ENCODE data around the gene KRT15. TPM values are rescaled to one million over a fixed set of nuclear protein-coding genes. Genes with fewer than 3 reads are reported as not detected.

Gene KRT15
- polyA plus RNA-seq, 1 of the 3 experiments (the other 2 are of a cell fraction): 16.9 TPM

- no peak for TF ChIP-seq REST (IDR thresholded peaks at IDR 0.05; ENCODE audit: low read depth, low read length)
- no peak for TF ChIP-seq EP300 (IDR thresholded peaks at IDR 0.05; ENCODE audit: borderline replicate concordance in 1 of 2, low read depth in 1 of 2, low read length in 1 of 2)
- TF ChIP-seq IRF3 (IDR thresholded peaks at IDR 0.05; ENCODE audit: low read depth, low read length): no peak
- no peak for TF ChIP-seq RAD21 (IDR thresholded peaks at IDR 0.05; ENCODE audit: low read length)
Measured at GRCh38 chr17:41553987-41554680, 35.4 kb upstream of the KRT15 start (continued).

- Histone ChIP-seq H3K4me2 (no peak overlapping the region), H3K36me3 (replicated peaks in 1 of 2; ENCODE audit: control insufficient read depth in 1 of 2, insufficient read depth in 2 of 2, low read length in 1 of 2) (no peaks in the 10 kb centered on the region), H3K9ac (no peak overlapping the region), H3K79me2 (ENCODE audit: insufficient read depth) (no peaks in the 10 kb centered on the region), H3K27me3 (ENCODE audit: insufficient read depth) (peaks cover 13% of the 10 kb centered on the region; the same call in 1 of the 2 replicates), H3K4me3 (ENCODE audit: low read depth in 2 of 2, low read length in 1 of 2) (no peak overlapping the region), H3K9me2 (no peaks in the 10 kb centered on the region), H3F3A (replicated peaks; ENCODE audit: insufficient read depth) (peaks cover 11% of the 10 kb centered on the region), H4K20me1 (ENCODE audit: insufficient read depth) (no peaks in the 10 kb centered on the region), H3K9me3 (no peaks in the 10 kb centered on the region), H3K4me1 (ENCODE audit: control insufficient read depth in 1 of 2, insufficient read depth in 2 of 2, low read depth in 1 of 2, low read length in 1 of 2) (peaks cover 9 to 10% of the 10 kb centered on the region in 2 experiments; a peak in 3 of 4 replicates), H2AFZ (ENCODE audit: low read depth) (no peak overlapping the region), H3K27ac (ENCODE audit: low read depth in 2 of 2, low read length in 1 of 2) (no peak overlapping the region)
- 75% methylated on average over 4 of the region's 4 CpGs for WGBS (ENCODE audit: low lambda C conversion rate)
- DNase-seq: no peak
- CTCF ChIA-PET: interaction anchor here (0.6 to 25.5 kb wide), 4 partner anchors 26 to 137 kb away, joined by 3 to 646 read pairs (median 290); no protein-coding TSS in a partner anchor
- no peak for TF ChIP-seq EP300 (IDR thresholded peaks at IDR 0.05; ENCODE audit: borderline replicate concordance in 1 of 2, low read depth in 1 of 2, low read length in 1 of 2)
- TF ChIP-seq ELF1 (IDR thresholded peaks at IDR 0.05): no peak
- POLR2A ChIA-PET: no interaction called here
Measured at GRCh38 chr17:41553176-41553575, 34.5 kb upstream of the KRT15 start.

- Histone ChIP-seq H3K4me3 (ENCODE audit: low read depth in 2 of 2, low read length in 1 of 2) (no peak overlapping the region), H3K36me3 (replicated peaks in 1 of 2; ENCODE audit: control insufficient read depth in 1 of 2, insufficient read depth in 2 of 2, low read length in 1 of 2) (no peaks in the 10 kb centered on the region), H3F3A (replicated peaks; ENCODE audit: insufficient read depth) (peaks cover 16% of the 10 kb centered on the region), H3K9ac (no peak overlapping the region), H3K27ac (ENCODE audit: low read depth in 2 of 2, low read length in 1 of 2) (no peak overlapping the region), H3K9me2 (no peaks in the 10 kb centered on the region), H4K20me1 (ENCODE audit: insufficient read depth) (no peaks in the 10 kb centered on the region), H3K4me1 (ENCODE audit: control insufficient read depth in 1 of 2, insufficient read depth in 2 of 2, low read depth in 1 of 2, low read length in 1 of 2) (peaks cover 13 to 17% of the 10 kb centered on the region in 2 experiments; a peak in 3 of 4 replicates), H3K79me2 (ENCODE audit: insufficient read depth) (no peaks in the 10 kb centered on the region), H3K9me3 (no peaks in the 10 kb centered on the region), H2AFZ (ENCODE audit: low read depth) (no peak overlapping the region), H3K4me2 (no peak overlapping the region), H3K27me3 (ENCODE audit: insufficient read depth) (peaks cover 10% of the 10 kb centered on the region; the same call in 1 of the 2 replicates)
- TF ChIP-seq GABPA (IDR thresholded peaks at IDR 0.05; ENCODE audit: low read depth) (no peak), TEAD4 (IDR thresholded peaks at IDR 0.05; ENCODE audit: borderline replicate concordance, insufficient read depth) (no peak), RCOR1 (IDR thresholded peaks at IDR 0.05; ENCODE audit: low read length) (no peak)
- 80% methylated on average over 5 of the region's 5 CpGs for WGBS (ENCODE audit: low lambda C conversion rate)
- POLR2A ChIA-PET: no interaction called here
- no peak for DNase-seq
- CTCF ChIA-PET: interaction anchor here (4.1 to 25.5 kb wide), 4 partner anchors 26 to 112 kb away, joined by 45 to 646 read pairs (median 290); no protein-coding TSS in a partner anchor
Measured at GRCh38 chr17:41552455-41552854, 33.8 kb upstream of the KRT15 start.

Measured in SK-N-SH (cell line).